Fibroblast of skin of right quadriceps (primary cell): ENCODE measurements around the gene SERPINI2.

Experiments
- DNase-seq: peaks from one replicate; pipeline ENCODE4 v3.0.0-alpha.2; 2013

The SERPINI2 gene

GRCh38 chr3:167473863-167474262 lies at the start of gene SERPINI2:
Gene SERPINI2 (minus strand): TSS chr3:167474042. CDS start chr3:167471834, 2,208 bp downstream.
- no peak for DNase-seq

GRCh38 chr3:167521006-167521355 lies 47.1 kb upstream of the SERPINI2 start:
- DNase-seq: no peak

GRCh38 chr3:167520266-167521005 lies 46.6 kb upstream of the SERPINI2 start:
- DNase-seq: no peak

- no peak for DNase-seq
Measured at GRCh38 chr3:167507954-167508353, 34.1 kb upstream of the SERPINI2 start.

GRCh38 chr3:167502401-167502800 lies 28.6 kb upstream of the SERPINI2 start:
- no peak for DNase-seq

GRCh38 chr3:167501941-167502340 lies 28.1 kb upstream of the SERPINI2 start:
- DNase-seq: no peak

- DNase-seq: no peak
Measured at GRCh38 chr3:167497903-167498302, 24.1 kb upstream of the SERPINI2 start.

GRCh38 chr3:167493244-167493643 lies 19.4 kb upstream of the SERPINI2 start:
- no peak for DNase-seq

GRCh38 chr3:167491621-167492020 lies 17.8 kb upstream of the SERPINI2 start:
- no peak for DNase-seq

GRCh38 chr3:167489571-167489970 lies 15.7 kb upstream of the SERPINI2 start:
- DNase-seq: no peak

GRCh38 chr3:167487556-167487955 lies 13.7 kb upstream of the SERPINI2 start:
- DNase-seq: no peak

GRCh38 chr3:167484551-167484950 lies 10.7 kb upstream of the SERPINI2 start:
- no peak for DNase-seq

- DNase-seq: no peak
Measured at GRCh38 chr3:167483708-167484475, 10.1 kb upstream of the SERPINI2 start.

- DNase-seq: no peak
Measured at GRCh38 chr3:167481164-167481563, 7.3 kb upstream of the SERPINI2 start.

GRCh38 chr3:167480748-167481147 lies 6.9 kb upstream of the SERPINI2 start:
- no peak for DNase-seq

- no peak for DNase-seq
Measured at GRCh38 chr3:167469381-167469780, 4.5 kb downstream of the SERPINI2 start.

GRCh38 chr3:167467848-167468611 lies 5.8 kb downstream of the SERPINI2 start:
- no peak for DNase-seq

GRCh38 chr3:167466966-167467365 lies 6.9 kb downstream of the SERPINI2 start:
- no peak for DNase-seq

- no peak for DNase-seq
Measured at GRCh38 chr3:167456157-167456799, 17.6 kb downstream of the SERPINI2 start.

- DNase-seq: no peak
Measured at GRCh38 chr3:167453815-167454214, 20.0 kb downstream of the SERPINI2 start.

- DNase-seq: no peak
Measured at GRCh38 chr3:167451282-167451681, 22.6 kb downstream of the SERPINI2 start.

GRCh38 chr3:167450675-167451074 lies 23.2 kb downstream of the SERPINI2 start:
- no peak for DNase-seq

GRCh38 chr3:167450195-167450594 lies 23.6 kb downstream of the SERPINI2 start:
- DNase-seq: no peak
